ENCODE measurements around the gene FBXO48.

Gene FBXO48

DNA sequence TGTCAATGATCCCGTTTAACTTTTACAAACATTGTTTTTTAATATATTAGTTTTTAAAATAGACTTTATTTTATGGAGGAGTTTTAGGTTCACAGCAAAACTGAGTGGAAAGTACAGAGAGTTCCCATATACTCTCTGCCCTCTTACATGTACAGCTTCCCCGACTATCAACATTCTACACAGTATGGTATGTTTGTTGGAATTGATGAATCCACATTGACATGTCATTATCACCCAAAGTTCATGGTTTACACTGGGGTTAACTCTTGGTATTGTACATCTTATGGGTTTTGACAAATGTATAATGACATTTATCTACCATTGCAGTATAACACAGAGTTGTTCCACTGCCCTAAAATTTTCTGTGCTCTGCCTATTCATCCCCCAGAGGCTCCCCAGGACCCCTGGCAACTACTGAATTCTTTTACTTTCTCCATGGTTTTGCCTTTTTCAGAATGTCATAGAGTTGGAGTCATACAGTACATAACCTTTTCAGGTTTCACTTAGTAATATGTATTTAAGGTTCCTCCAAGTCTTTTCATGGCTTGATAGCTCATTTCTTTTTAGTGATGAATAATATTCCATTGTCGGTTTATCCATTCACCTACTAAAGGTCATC, 5.8 kb upstream of the FBXO48 start:
- TF ChIP-seq, protein P1, sequence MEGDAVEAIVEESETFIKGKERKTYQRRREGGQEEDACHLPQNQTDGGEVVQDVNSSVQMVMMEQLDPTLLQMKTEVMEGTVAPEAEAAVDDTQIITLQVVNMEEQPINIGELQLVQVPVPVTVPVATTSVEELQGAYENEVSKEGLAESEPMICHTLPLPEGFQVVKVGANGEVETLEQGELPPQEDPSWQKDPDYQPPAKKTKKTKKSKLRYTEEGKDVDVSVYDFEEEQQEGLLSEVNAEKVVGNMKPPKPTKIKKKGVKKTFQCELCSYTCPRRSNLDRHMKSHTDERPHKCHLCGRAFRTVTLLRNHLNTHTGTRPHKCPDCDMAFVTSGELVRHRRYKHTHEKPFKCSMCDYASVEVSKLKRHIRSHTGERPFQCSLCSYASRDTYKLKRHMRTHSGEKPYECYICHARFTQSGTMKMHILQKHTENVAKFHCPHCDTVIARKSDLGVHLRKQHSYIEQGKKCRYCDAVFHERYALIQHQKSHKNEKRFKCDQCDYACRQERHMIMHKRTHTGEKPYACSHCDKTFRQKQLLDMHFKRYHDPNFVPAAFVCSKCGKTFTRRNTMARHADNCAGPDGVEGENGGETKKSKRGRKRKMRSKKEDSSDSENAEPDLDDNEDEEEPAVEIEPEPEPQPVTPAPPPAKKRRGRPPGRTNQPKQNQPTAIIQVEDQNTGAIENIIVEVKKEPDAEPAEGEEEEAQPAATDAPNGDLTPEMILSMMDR (IDR thresholded peaks at IDR 0.05; ENCODE audit: borderline replicate concordance, extremely low read depth, low read length, poor library complexity, severe bottlenecking): no peak
- no peak for TF ChIP-seq EZH2 (IDR thresholded peaks at IDR 0.05; ENCODE audit: borderline replicate concordance, low read depth, low read length, severe bottlenecking)

DNA sequence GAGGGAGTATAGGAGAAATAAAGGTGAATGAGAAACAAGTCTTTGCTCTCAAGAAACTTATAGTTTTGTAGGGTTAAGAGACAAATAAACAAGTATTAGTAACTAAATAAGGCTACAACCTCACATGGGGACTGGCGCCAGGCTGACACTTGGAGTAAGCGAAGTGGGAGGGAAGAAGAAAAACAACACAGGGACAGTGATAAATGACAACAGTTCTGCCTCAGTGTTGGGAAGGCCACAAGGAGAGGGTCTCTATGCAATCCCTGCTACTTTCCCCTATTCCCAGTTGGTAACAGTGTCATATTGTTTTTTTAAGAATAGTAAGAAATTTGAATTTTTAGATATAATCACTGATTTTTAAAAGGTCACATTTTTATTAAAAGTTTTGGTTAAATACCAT, 4.3 kb upstream of the FBXO48 start:
- Histone ChIP-seq H3K27ac (ENCODE audit: low read length) (no peak overlapping the region), H3K9me3 (ENCODE audit: insufficient read depth, low read length, severe bottlenecking) (no peaks in the 10 kb centered on the region), H2AFZ (ENCODE audit: low read depth, low read length) (no peak overlapping the region), H3K36me3 (ENCODE audit: insufficient read depth, low read length) (no peaks in the 10 kb centered on the region; the same call in 1 of the 2 replicates), H3K9ac (ENCODE audit: low read depth, low read length) (no peak overlapping the region), H3K27me3 (ENCODE audit: insufficient read depth, low read length, poor library complexity) (no peaks in the 10 kb centered on the region), H3K79me2 (ENCODE audit: insufficient read depth, low read length) (peaks cover 40% of the 10 kb centered on the region), H3K4me2 (ENCODE audit: insufficient read depth, low read length) (no peak overlapping the region), H3K4me3 (ENCODE audit: low read depth in 1 of 2, low read length in 2 of 2) (no peak overlapping the region), H4K20me1 (ENCODE audit: insufficient read depth, low read length) (no peaks in the 10 kb centered on the region), H3K4me1 (ENCODE audit: insufficient read depth, low read length) (peaks cover 23% of the 10 kb centered on the region)
- no peak for TF ChIP-seq EZH2 (IDR thresholded peaks at IDR 0.05; ENCODE audit: borderline replicate concordance, low read depth, low read length, severe bottlenecking)
- TF ChIP-seq, protein P1 (IDR thresholded peaks at IDR 0.05; ENCODE audit: borderline replicate concordance, extremely low read depth, low read length, poor library complexity, severe bottlenecking): no peak
- ATAC-seq (ENCODE audit: insufficient read depth, low read depth): no peak
- no peak for DNase-seq

More for the DNA sequence above, 5.8 kb upstream of the FBXO48 start:
- Histone ChIP-seq H3K27ac (ENCODE audit: low read length) (no peak overlapping the region), H3K4me3 (ENCODE audit: low read depth in 1 of 2, low read length in 2 of 2) (no peak overlapping the region), H3K36me3 (ENCODE audit: insufficient read depth, low read length) (no peaks in the 10 kb centered on the region), H3K4me1 (ENCODE audit: insufficient read depth, low read length) (peaks cover 20% of the 10 kb centered on the region), H3K27me3 (ENCODE audit: insufficient read depth, low read length, poor library complexity) (no peaks in the 10 kb centered on the region), H2AFZ (ENCODE audit: low read depth, low read length) (no peak overlapping the region), H3K4me2 (ENCODE audit: insufficient read depth, low read length) (no peak overlapping the region), H4K20me1 (ENCODE audit: insufficient read depth, low read length) (no peaks in the 10 kb centered on the region), H3K9ac (ENCODE audit: low read depth, low read length) (no peak overlapping the region), H3K79me2 (ENCODE audit: insufficient read depth, low read length) (peaks cover 29% of the 10 kb centered on the region), H3K9me3 (ENCODE audit: insufficient read depth, low read length, severe bottlenecking) (no peaks in the 10 kb centered on the region)
- DNase-seq (no peak), ATAC-seq (ENCODE audit: insufficient read depth, low read depth) (no peak)

DNA sequence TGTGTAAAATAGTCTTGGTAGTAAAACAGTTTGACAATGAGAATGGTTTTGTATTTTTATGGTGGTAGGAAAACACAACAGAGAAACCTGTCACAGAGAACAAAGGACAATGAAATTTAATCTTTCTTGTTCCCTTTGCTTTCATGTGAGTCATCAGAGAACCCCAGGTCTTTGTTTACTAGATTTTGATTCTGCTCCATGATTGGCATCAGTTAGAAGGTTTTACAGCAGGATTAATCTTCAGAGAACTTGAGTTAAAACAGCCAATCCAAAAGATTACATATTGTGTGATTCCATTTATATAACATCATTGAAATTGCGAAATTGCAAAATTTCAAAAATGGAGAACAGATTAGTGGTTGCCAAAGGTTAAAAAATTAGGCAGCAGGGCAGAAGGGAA, 2.8 kb upstream of the FBXO48 start:
- ATAC-seq (ENCODE audit: insufficient read depth, low read depth) (no peak), DNase-seq (no peak)
- Histone ChIP-seq H3K79me2 (ENCODE audit: insufficient read depth, low read length) (peaks cover 45% of the 10 kb centered on the region), H2AFZ (ENCODE audit: low read depth, low read length) (no peak overlapping the region), H3K4me2 (ENCODE audit: insufficient read depth, low read length) (peak overlapping the region; percentile 77; the same call in 1 of the 2 replicates), H4K20me1 (ENCODE audit: insufficient read depth, low read length) (no peaks in the 10 kb centered on the region), H3K36me3 (ENCODE audit: insufficient read depth, low read length) (no peaks in the 10 kb centered on the region; the same call in 1 of the 2 replicates), H3K4me3 (ENCODE audit: low read depth in 1 of 2, low read length in 2 of 2) (no peak overlapping the region), H3K9ac (ENCODE audit: low read depth, low read length) (no peak overlapping the region), H3K27me3 (ENCODE audit: insufficient read depth, low read length, poor library complexity) (no peaks in the 10 kb centered on the region), H3K9me3 (ENCODE audit: insufficient read depth, low read length, severe bottlenecking) (no peaks in the 10 kb centered on the region), H3K27ac (ENCODE audit: low read length) (no peak overlapping the region), H3K4me1 (ENCODE audit: insufficient read depth, low read length) (peaks cover 34% of the 10 kb centered on the region)
- no peak for TF ChIP-seq EZH2 (IDR thresholded peaks at IDR 0.05; ENCODE audit: borderline replicate concordance, low read depth, low read length, severe bottlenecking)
- TF ChIP-seq, protein P1 (IDR thresholded peaks at IDR 0.05; ENCODE audit: borderline replicate concordance, extremely low read depth, low read length, poor library complexity, severe bottlenecking): no peak
